Gastroesophageal sphincter (tissue), 3 donors: ENCODE results near the gene TEKTIP1.

ENCODE experiments used
- CTCF ChIP-seq, 4 experiments: fragments of 200-600 bp in 2 of 4; fragments of 450-650 bp in 2 of 4; sonication (generic) in 1 of 4; IDR thresholded peaks; one replicate each; pipeline ENCODE4 v1.5.1; 2017 to 2019; ENCODE audit warnings: antibody characterized with exemption in 4 of 4, mild to moderate bottlenecking in 2 of 4, moderate library complexity in 2 of 4
- POLR2A ChIP-seq, 2 donors: fragments of 450-650 bp; IDR thresholded peaks; one replicate each; pipeline ENCODE4 v1.6.1; 2017; ENCODE audit warnings: antibody characterized with exemption in 2 of 2, mild to moderate bottlenecking in 2 of 2, moderate library complexity in 1 of 2
- POLR2AphosphoS5 ChIP-seq: sonication (generic); formaldehyde crosslinking; IDR thresholded peaks from one replicate; pipeline ENCODE4 v1.6.1; 2017; ENCODE audit warnings: antibody characterized with exemption

GRCh38 chr19:3511506-3512251 lies 27.3 kb upstream of the TEKTIP1 start:
- TF ChIP-seq CTCF (IDR thresholded peaks at IDR 0.05) = no peak
- TF ChIP-seq POLR2AphosphoS5 = no peak
- TF ChIP-seq POLR2A (IDR thresholded peaks at IDR 0.05) = no peak
